Astrocyte of the spinal cord (primary cell): ENCODE data around the gene NEU1.
"Not testable (repeated sequence)": the region's sequence is repeated elsewhere in the genome, so short reads cannot be mapped to it uniquely, and the experiment has no call there.

ENCODE experiments used
- DNase-seq: peaks from one replicate; pipeline ENCODE4 v3.0.0; 2011; ENCODE audit warnings: low read depth, low spot score
- H3K4me3 ChIP-seq: 2 replicates; pipeline ENCODE4 v1.5.1; 2011; ENCODE audit warnings: low read depth, mild to moderate bottlenecking, low read length, moderate library complexity
- in situ Hi-C: cut with HindIII; loops from 2 replicates; pipeline ENCODE4 v1.10.0; 2017; ENCODE audit warnings: low sequenced_read_pairs
- TF ChIP-seq, protein P1 (sequence below): IDR thresholded peaks from 2 replicates; pipeline ENCODE4 v1.5.1; 2012; ENCODE audit warnings: low read depth, mild to moderate bottlenecking, low read length, inconsistent platforms

The NEU1 gene

DNA sequence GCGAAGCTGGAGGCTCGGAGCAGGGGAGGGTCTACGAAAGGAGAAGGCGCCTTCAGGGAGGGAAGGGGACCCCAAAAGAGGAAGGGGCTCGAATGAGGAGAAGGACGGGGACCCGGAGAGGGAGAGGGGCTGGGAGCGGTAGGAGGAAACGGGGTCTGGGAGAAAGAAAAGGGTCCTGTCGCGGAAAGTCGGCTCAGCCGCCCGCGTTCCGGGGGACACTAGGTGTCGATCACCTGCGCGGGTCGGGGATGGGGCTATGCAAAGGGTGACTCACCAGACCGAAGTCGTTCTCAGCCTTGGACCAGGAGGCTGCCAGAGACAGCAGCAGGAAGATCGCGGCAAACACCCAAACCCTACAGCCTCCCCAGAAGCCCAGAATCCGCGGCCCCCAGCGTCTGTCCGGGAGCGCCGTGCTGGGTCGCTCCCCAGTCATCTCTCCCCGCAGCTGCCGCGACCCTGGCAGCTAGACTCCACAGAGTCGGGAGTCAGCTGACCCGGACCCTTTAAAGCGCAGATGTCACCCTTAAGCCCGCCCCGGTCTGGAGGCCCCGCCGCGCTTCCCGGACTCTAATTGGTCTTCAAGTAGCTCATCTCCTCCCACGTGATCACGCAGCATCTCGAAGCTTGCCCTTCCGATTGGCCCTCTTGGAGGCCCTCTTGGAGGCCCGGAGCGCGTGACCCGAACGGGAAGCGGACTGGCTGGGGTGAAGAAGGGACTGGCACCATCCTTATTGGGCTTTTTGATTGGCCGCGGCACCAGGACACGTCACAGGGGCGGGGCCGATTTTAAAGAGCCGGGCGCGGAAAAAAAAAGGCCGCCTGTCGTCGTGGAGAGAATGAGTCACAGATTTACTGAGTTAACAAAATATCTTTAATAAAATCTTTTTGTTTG, at the start of gene NEU1:
Gene NEU1, minus strand, starts transcription at position 478 of the 892 bp plus-strand sequence. Its CDS starts 45 bp downstream, at position 433.
- TF ChIP-seq, protein P1, sequence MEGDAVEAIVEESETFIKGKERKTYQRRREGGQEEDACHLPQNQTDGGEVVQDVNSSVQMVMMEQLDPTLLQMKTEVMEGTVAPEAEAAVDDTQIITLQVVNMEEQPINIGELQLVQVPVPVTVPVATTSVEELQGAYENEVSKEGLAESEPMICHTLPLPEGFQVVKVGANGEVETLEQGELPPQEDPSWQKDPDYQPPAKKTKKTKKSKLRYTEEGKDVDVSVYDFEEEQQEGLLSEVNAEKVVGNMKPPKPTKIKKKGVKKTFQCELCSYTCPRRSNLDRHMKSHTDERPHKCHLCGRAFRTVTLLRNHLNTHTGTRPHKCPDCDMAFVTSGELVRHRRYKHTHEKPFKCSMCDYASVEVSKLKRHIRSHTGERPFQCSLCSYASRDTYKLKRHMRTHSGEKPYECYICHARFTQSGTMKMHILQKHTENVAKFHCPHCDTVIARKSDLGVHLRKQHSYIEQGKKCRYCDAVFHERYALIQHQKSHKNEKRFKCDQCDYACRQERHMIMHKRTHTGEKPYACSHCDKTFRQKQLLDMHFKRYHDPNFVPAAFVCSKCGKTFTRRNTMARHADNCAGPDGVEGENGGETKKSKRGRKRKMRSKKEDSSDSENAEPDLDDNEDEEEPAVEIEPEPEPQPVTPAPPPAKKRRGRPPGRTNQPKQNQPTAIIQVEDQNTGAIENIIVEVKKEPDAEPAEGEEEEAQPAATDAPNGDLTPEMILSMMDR: no peak
- in situ Hi-C loops: no loop called here
- peak; percentile 100 for DNase-seq
- peak within 1 kb of the TSS; percentile 93 for H3K4me3 ChIP-seq

DNA sequence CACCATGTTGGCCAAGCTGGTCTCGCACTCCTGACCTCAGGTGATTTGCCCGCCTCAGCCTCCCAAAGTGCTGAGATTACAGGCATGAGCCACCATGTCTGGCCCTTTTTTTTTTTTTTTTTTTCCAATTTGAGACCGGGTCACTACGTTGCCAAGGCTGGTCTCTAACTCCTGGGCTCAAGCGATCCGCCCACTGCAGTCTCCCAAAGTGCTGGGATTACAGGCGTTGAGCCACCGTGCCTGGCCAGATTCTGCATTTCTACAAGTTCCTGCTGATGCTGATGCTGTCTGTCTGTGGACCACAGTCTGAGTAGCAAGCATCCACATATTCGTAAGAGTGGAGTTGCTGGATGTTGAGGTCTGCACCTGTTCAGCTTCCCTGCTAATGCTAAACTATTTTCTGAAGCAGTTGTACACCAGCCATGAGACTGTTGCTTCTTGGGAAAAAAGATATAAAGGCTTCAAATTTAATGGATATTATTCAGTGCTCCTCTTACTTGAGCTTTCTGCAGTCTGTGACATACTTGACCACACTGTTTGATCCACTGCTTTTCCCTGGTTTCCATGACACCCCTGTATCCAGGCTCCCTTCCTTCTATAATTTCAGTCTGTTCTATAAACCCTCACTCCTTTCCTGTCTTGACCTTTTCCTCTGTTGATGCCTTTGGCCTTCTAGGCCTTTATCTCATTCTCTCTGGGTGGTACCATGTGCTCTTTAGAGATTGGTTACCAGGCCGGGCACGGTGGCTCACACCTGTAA, 49.4 kb upstream of the NEU1 start:
- in situ Hi-C loops: no loop called here
- H3K4me3 ChIP-seq: no peak overlapping the region
- no peak for DNase-seq
- TF ChIP-seq, protein P1: no peak

DNA sequence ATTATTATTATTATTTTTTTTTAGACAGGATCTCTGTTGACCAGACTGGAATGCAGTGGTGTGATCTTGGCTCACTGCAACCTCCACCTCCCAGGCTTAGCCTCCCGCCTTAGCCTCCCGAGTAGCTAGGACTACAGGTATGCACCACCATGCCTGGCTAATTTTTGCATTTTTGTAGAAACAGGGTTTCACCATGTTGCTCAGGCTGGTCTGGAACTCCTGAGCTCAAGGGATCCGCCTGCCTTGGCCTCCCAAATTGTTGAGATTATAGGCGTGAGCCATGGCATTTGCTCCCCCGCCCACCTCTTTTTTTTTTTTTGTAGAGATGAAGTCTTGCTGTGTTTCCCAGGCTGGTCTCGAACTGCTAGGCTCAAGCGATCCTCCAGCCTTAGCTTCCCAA, 46.7 kb upstream of the NEU1 start:
- H3K4me3 ChIP-seq, in situ Hi-C loops, DNase-seq: not testable (repeated sequence)

DNA sequence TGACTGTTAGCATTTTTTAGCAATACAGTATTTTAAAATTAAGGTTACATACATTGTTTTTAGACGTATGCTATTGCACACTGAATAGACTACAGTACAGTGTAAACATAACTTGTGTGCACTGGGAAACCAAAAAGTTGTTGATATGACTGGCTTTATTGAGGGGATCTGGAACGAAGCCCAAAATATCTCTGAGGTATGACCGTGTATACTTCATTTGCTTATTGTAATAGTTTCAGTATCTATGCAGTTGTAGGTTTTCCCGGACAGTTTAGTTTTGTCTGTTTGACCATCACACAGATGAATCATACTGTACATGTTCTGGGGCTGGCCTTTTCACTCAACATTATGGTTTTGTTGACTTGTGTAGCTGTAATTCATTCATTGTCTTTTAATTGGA, 46.2 kb upstream of the NEU1 start:
- peak; percentile 54 for DNase-seq
- TF ChIP-seq, protein P1: no peak
- no peak overlapping the region for H3K4me3 ChIP-seq
- in situ Hi-C loops: no loop called here

DNA sequence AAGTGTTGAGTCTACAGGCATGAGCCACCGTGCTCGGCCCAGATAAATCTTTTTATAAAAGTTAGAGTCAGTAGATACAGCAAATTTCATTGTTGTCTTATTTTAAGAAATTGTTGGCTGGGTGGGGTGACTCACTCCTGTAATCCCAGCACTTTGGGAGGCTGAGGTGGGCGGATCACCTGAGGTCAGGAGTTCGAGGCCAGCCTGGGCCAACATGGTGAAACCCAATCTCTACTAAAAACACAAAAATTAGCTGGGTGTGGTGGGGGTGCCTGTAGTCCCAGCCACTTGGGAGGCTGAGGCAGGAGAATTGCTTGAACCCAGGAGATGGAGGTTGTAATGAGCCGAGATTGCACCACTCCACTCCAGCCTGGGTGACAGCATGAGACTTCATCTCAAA, 45.6 kb upstream of the NEU1 start:
- in situ Hi-C loops, H3K4me3 ChIP-seq, DNase-seq: not testable (repeated sequence)

DNA sequence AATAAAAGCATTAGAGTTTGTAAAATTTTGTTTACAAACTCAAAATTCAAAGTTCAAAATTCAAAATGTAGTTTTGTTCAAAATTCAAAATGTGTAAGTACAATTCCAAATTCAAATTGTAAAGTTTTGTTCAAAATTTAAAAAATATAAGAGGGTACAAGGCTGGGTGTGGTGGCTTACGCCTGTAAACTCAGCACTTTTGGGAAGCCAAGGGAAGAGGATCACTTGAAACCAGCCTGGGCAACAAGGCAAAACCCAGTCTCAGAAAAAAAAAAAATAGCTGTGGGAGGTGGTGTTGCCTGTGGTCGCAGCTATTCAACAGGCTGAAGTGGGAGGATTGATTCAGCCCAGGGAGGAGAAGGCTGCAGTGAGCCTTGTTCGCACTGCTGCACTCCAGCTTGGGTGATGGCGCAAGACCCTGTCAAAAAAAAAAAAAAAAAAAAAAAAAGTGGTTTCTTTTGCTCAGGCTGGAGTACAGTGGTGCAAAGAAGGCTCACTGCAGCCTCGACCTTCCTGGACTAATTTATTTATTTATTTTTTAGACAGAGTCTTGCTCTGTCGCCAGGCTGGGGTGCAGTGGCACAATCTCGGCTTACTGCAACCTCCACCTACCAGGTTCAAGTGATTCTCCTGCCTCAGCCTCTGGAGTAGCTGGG, 44.7 kb upstream of the NEU1 start:
- in situ Hi-C loops: no loop called here
- DNase-seq: peak; percentile 45
- no peak overlapping the region for H3K4me3 ChIP-seq
- TF ChIP-seq, protein P1: no peak

DNA sequence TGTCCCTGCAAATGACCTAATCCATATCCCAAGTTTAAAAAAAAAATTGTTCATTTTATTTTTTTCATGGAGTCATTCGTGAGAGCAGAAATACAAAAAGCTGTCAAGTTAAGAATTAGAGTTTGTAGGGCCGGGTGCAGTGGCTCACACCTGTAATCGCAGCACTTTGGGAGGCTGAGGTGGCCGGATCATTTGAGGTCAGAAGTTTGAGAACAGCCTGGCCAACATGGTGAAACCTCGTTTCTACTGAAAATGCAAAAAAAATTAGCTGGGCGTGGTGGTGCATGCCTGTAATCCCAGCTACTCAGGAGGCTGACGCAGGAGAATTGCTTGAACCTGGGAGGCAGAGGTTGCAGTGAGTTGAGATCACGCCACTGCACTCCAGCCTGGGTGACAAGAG, 44.1 kb upstream of the NEU1 start:
- in situ Hi-C loops, H3K4me3 ChIP-seq, DNase-seq: not testable (repeated sequence)
